Activated CD4-positive, alpha-beta T cell treated with anti-CD3 and anti-CD28 coated beads for 36 hours (primary cell): ENCODE measurements around the gene KREMEN1. TPM values are rescaled to one million over a fixed set of nuclear protein-coding genes. Genes with fewer than 3 reads are reported as not detected.

Source experiments
- ATAC-seq: fragments of 200-7000 bp; cut with Tn5 transposase; one replicate; pipeline ENCODE4 v1.10.0; 2021; ENCODE audit warnings: mild to moderate bottlenecking, moderate library complexity
- CTCF ChIA-PET: fragments of 350-600 bp; sonication (Branson Sonifier 250); formaldehyde crosslinking; loops from one replicate; lab custom pipeline; 2021; ENCODE audit warnings: antibody characterized with exemption; lab: Charles Lee
- POLR2A ChIA-PET: fragments of 350-600 bp; sonication (Branson Sonifier 250); formaldehyde crosslinking; loops from one replicate; lab custom pipeline; 2021; ENCODE audit warnings: antibody characterized with exemption, inconsistent platforms; lab: Charles Lee
- DNase-seq: peaks from one replicate; pipeline ENCODE4 v3.0.0-alpha.2; 2020
- H3K27ac Mint-ChIP-seq: one replicate; pipeline ENCODE4 v1.8.0; 2021; ENCODE audit warnings: mixed read lengths
- H3K27me3 Mint-ChIP-seq: one replicate; pipeline ENCODE4 v1.8.0; 2021; ENCODE audit warnings: mixed read lengths
- H3K36me3 Mint-ChIP-seq: one replicate; pipeline ENCODE4 v1.8.0; 2021; ENCODE audit warnings: low read depth, mixed read lengths
- H3K4me1 Mint-ChIP-seq: one replicate; pipeline ENCODE4 v1.8.0; 2021; ENCODE audit warnings: mixed read lengths
- H3K4me3 Mint-ChIP-seq: one replicate; pipeline ENCODE4 v1.8.0; 2021; ENCODE audit warnings: mild to moderate bottlenecking, moderate library complexity, mixed read lengths
- H3K9me3 Mint-ChIP-seq: one replicate; pipeline ENCODE4 v1.8.0; 2021; ENCODE audit warnings: low read depth, mixed read lengths
- intact Hi-C, 2 experiments: fragments of 100-400 bp; cut with DNase I in 1 of 2; cut with micrococcal nuclease in 1 of 2; formaldehyde crosslinking; loops; one replicate each; pipeline versions ENCODE4 v1.14.2 to v1.15.1; 2022 to 2024; cut with DNase I, micrococcal nuclease
- total RNA-seq, 2 experiments: library from RNA; stranded (reverse); gene quantifications; one replicate each; pipeline ENCODE4 v1.2.3, GENCODE V29; 2021

KREMEN1 gene
- total RNA-seq, 2 experiments from 2014 or later: 0.11 to 0.30 TPM

DNA sequence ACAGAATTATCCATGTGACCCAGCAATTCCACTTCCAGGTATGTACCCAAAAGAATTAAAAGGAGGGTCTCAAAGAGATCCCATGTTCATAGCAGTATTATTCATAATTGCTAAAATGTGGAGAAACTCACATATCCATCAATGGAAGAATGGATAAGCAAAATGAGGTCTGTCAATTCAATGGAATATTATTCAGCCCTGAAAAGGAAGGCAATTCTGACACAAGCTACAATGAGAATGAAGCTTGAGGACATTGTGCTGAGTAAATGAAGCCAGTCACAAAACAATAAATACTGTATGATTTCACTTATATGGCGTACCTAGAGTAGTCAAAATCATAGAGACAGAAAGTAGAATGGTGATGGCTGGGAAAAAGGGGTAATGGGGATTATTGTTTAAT is 113.5 kb downstream of the KREMEN1 start:
- ChIA-PET CTCF (no interaction called here), POLR2A (no interaction called here)
- Mint-ChIP-seq H3K4me1 (no peaks in the 10 kb centered on the region), H3K27me3 (peaks cover 2% of the 10 kb centered on the region), H3K9me3 (no peaks in the 10 kb centered on the region), H3K4me3 (no peak overlapping the region), H3K36me3 (no peaks in the 10 kb centered on the region), H3K27ac (no peak overlapping the region)
- DNase-seq: no peak
- intact Hi-C loops: no loop called here
- ATAC-seq: no peak

DNA sequence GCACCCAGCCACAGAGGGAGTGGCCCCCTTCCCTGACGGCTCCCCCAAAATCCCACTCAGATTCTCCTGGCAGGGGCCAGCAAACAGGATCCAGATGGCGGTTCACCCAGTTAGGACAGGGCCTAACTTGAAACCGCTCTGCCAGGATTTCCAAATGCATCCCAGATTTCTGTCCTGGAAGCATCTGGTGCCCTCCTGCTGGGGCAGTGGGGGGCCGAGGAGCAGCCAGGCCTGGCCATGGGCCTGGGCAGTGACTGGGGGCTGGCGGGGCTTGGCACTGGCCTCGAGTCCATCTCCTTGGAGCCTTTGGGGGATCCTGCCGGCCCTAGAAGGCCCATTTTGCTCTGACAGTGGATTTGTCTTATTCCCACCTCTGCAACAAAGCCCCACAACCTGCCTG is 115.0 kb downstream of the KREMEN1 start:
- intact Hi-C loops: no loop called here
- ATAC-seq: no peak
- Mint-ChIP-seq H3K4me3 (no peak overlapping the region), H3K9me3 (no peaks in the 10 kb centered on the region), H3K27ac (no peak overlapping the region), H3K4me1 (no peaks in the 10 kb centered on the region), H3K36me3 (no peaks in the 10 kb centered on the region), H3K27me3 (peaks cover 2% of the 10 kb centered on the region)
- CTCF ChIA-PET: no interaction called here
- no peak for DNase-seq
- POLR2A ChIA-PET: no interaction called here

DNA sequence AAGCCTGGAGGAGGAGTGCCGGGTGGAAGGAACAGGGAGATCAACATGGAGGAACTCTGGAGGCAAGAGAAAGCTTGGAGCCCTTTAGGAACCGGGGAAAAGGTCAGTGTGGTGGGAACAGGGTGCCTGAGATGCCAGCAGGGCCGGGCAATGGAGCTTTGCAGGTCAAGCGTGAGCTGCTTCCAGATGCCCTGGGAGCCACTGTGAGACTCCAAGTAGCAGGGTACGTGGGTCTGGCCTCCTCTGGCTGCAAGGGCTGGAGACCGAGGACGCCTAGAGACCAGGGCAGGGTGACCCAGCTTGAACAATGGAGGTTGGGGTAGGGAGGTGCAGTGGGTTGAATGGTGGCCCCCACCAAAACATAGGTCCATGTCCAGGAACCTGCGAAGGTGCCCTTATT is 117.2 kb downstream of the KREMEN1 start:
- intact Hi-C loops: no loop called here
- ChIA-PET CTCF (no interaction called here), POLR2A (no interaction called here)
- H3K4me1 Mint-ChIP-seq: no peaks in the 10 kb centered on the region
- H3K27me3 Mint-ChIP-seq: peaks cover 2% of the 10 kb centered on the region
- no peak for ATAC-seq
- no peak overlapping the region for H3K4me3 Mint-ChIP-seq
- peaks cover 1% of the 10 kb centered on the region for H3K9me3 Mint-ChIP-seq
- H3K36me3 Mint-ChIP-seq: no peaks in the 10 kb centered on the region
- DNase-seq: no peak
- H3K27ac Mint-ChIP-seq: no peak overlapping the region

DNA sequence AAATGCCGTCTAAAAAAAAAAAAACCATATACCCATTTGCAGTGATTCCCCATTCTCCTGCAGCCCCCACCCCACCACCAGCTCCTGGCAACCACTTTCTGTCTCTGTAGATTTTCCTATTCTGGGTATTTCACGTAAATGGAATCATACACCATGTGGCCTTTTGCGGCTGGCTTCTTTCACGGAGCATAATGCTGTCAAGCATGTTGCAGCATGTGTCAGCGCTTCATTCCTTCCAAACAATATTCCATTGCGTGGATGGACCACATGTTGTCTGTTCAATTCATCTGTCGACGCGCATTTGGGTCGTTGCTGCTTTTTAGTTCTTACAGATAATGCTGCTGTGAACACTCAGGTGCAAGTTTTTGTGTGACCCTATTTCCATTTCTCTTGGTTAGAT is 118.1 kb downstream of the KREMEN1 start:
- Mint-ChIP-seq H3K27ac (no peak overlapping the region), H3K36me3 (no peaks in the 10 kb centered on the region), H3K4me1 (no peaks in the 10 kb centered on the region), H3K9me3 (peaks cover 2% of the 10 kb centered on the region), H3K27me3 (peaks cover 2% of the 10 kb centered on the region), H3K4me3 (no peak overlapping the region)
- ATAC-seq (no peak), DNase-seq (no peak)
- POLR2A ChIA-PET: no interaction called here
- CTCF ChIA-PET: no interaction called here
- intact Hi-C loops: no loop called here

DNA sequence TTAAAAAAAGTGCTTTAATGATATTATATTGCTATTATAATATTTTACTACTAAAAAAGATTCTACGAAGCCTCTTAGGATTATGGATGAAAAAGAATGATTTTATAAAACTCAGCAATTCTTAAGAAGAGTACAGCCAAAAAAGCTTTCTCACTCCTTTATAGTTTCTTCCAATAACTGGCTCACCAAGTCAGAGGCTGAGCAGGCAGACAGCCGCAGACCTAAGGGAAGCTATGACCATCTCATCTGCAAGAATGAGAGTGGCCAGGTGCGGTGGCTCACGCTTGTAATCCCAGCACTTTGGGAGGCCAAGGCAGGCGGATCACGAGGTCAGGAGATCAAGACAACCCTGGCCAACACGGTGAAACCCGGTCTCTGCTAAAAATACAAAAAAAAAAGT is 120.2 kb downstream of the KREMEN1 start:
- ATAC-seq: no peak

DNA sequence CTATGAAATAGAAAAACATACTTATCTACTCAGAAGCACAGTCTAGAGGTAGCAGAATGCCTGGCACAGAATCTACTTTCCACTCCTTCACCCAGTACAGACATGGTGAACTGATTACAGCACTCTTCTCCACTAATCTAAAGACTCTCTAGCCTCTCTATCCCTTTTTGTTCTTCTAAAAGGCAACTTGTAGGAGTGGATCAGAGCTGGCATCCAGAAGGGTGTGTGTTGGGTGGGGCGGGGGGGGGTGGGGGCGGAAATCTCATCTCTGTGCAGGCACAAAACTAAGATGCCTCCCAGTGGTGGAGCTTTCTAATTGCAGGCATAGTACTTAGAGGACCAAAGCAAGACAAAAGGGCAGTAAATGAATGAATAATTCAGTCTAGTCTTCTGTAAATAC is 121.3 kb downstream of the KREMEN1 start:
- Mint-ChIP-seq H3K9me3 (peaks cover 2% of the 10 kb centered on the region), H3K4me1 (no peaks in the 10 kb centered on the region), H3K36me3 (no peaks in the 10 kb centered on the region), H3K4me3 (no peak overlapping the region), H3K27ac (no peak overlapping the region), H3K27me3 (peaks cover 1% of the 10 kb centered on the region)
- ChIA-PET POLR2A (no interaction called here), CTCF (interaction anchor here (1.0 kb wide), 1 partner anchor 26 kb away, joined by 3 read pairs; no protein-coding TSS in a partner anchor)
- intact Hi-C loops: no loop called here
- DNase-seq (no peak), ATAC-seq (no peak)

More for the DNA sequence above, 120.2 kb downstream of the KREMEN1 start:
- H3K4me3 Mint-ChIP-seq: no peak overlapping the region
- ChIA-PET POLR2A (interaction anchor here (0.7 kb wide), 1 partner anchor 68 kb away, joined by 3 read pairs; no protein-coding TSS in a partner anchor), CTCF (interaction anchor here (1.0 kb wide), 1 partner anchor 27 kb away, joined by 3 read pairs; no protein-coding TSS in a partner anchor)
- peaks cover 2% of the 10 kb centered on the region for H3K9me3 Mint-ChIP-seq
- DNase-seq: no peak
- intact Hi-C loops: no loop called here
- no peaks in the 10 kb centered on the region for H3K36me3 Mint-ChIP-seq
- no peaks in the 10 kb centered on the region for H3K27me3 Mint-ChIP-seq
- H3K27ac Mint-ChIP-seq: no peak overlapping the region
- no peaks in the 10 kb centered on the region for H3K4me1 Mint-ChIP-seq

DNA sequence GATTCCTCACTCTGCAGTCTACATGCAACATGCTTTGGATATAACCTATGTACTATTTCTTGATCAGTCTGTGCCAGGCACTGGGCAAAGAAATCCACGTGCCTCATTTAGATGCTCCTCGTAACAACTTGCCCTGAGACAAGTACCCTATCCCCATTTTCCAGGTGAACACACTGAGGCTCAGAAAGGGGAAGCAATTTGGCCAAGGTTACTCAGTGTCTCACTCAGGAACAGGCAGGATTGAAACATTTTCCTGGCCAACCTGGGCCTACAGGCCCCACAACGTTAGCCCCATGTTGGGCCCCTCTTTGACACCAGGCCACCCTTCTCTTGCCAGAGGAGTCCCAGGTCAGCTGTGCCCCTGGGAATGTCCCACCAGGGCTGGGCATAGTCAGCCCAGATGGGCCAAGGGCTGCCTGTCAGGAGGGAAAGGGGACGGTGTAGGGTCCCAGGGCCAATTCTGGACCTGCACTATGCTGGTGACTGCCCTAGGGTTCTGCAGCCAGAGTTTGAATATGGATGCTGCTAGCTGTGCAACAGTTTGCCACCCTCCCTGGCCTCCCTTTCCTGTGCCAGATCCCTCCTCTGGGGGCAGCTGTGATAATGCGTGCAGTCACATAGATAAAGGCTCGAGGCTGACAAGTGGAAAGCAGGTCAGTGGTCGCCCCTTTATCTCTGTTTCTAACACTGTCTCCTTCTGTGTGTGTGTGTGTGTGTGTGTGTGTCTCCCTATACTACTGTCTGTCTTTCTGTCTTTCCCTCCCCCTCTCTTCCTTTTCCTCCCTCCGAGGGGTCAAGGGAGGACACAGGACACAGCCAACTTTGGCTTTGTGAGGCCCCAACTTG is 122.5 kb downstream of the KREMEN1 start:
- H3K4me3 Mint-ChIP-seq: no peak overlapping the region
- no peaks in the 10 kb centered on the region for H3K4me1 Mint-ChIP-seq
- no peak for DNase-seq
- H3K36me3 Mint-ChIP-seq: no peaks in the 10 kb centered on the region
- CTCF ChIA-PET: no interaction called here
- intact Hi-C loops: no loop called here
- POLR2A ChIA-PET: no interaction called here
- peaks cover 7% of the 10 kb centered on the region for H3K27me3 Mint-ChIP-seq
- H3K9me3 Mint-ChIP-seq: peaks cover 2% of the 10 kb centered on the region
- no peak overlapping the region for H3K27ac Mint-ChIP-seq
- no peak for ATAC-seq

DNA sequence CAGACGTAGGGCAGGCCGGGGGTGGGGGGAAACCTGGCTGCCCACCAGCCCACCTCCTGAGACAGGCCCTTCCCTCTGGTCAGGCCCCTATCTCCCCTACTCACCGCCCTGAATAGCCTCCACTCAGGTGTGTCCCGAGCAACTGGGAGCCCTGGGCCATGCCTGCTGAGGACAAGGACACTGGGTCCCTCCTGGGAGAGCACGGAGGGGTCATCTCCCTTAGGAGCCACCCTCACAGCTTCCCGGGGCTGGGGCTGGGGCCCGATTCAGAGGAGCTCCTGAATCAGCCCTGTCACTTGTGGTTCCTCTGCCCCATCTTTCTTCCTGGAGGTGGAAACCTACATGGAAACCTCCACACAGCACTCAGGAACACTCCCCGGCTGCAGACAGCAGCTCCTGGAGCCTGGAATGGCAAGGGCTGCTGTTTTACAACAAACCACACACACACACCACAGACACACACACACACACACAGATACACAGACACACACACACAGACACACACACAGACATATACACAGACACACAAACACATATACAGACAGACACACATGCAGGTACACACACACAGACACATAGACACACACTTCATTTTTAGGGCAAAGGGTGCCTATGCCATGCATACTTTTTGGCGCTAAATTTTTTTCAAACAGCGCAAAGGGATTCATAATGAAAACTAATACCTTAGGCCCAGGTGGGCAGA is 123.3 kb downstream of the KREMEN1 start:
- Mint-ChIP-seq H3K9me3 (peaks cover 2% of the 10 kb centered on the region), H3K36me3 (no peaks in the 10 kb centered on the region), H3K4me3 (no peak overlapping the region), H3K27ac (no peak overlapping the region), H3K4me1 (no peaks in the 10 kb centered on the region), H3K27me3 (peaks cover 9% of the 10 kb centered on the region)
- intact Hi-C loops: no loop called here
- ChIA-PET CTCF (interaction anchor here (0.9 kb wide), 1 partner anchor 30 kb away, joined by 3 read pairs; no protein-coding TSS in a partner anchor), POLR2A (no interaction called here)
- ATAC-seq: no peak
- no peak for DNase-seq

DNA sequence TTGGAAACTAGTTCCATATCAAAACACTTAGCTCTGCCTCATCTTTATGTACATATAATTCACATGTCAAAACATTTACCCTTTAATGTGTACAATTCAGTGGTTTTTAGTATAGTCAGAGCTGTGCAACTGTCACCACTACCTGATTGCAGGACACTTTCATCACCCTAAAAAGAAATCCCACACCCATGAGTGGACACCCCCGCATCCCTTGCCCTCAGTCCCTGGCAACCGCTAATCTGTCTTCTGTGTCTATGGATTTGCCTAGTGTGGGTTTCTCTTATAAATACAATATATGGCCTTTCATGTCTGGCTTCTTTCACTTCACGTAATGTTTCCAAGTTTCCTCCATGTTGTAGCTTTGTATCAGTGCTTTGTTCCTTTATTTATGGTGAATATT is 124.3 kb downstream of the KREMEN1 start:
- ChIA-PET CTCF (interaction anchor here (0.8 to 1.8 kb wide), 5 partner anchors 22 to 79 kb away, joined by 3 to 7 read pairs (median 3); no protein-coding TSS in a partner anchor), POLR2A (no interaction called here)
- Mint-ChIP-seq H3K4me1 (peaks cover 1% of the 10 kb centered on the region), H3K4me3 (no peak overlapping the region), H3K27ac (no peak overlapping the region), H3K27me3 (peaks cover 12% of the 10 kb centered on the region), H3K9me3 (peaks cover 2% of the 10 kb centered on the region), H3K36me3 (no peaks in the 10 kb centered on the region)
- DNase-seq (no peak), ATAC-seq (no peak)
- intact Hi-C loops: no loop called here

DNA sequence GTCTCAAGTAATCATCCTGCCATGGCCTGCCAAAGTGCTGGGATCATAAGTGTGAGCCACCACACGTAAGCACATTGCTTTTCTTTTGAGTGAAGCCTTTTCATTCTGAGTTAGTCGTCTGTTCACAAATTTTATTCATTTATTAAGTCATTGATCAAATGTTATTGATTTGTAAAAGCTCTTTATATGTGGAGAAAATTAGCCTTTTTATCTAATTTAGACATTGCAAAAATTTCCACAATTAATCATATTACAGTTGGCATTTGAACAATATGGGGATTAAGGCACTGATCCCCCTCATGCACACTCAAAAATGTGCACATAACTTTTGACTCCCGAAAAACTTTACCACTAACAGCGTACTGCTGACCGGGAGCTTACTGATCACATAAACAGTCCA is 125.4 kb downstream of the KREMEN1 start:
- intact Hi-C loops: no loop called here
- H3K27me3 Mint-ChIP-seq: peaks cover 12% of the 10 kb centered on the region
- no peak overlapping the region for H3K4me3 Mint-ChIP-seq
- ChIA-PET POLR2A (no interaction called here), CTCF (interaction anchor here (0.6 to 1.8 kb wide), 3 partner anchors 45 to 391 kb away, joined by 4 to 7 read pairs (median 4); no protein-coding TSS in a partner anchor)
- H3K36me3 Mint-ChIP-seq: no peaks in the 10 kb centered on the region
- DNase-seq (no peak), ATAC-seq (no peak)
- H3K27ac Mint-ChIP-seq: no peak overlapping the region
- peaks cover 2% of the 10 kb centered on the region for H3K9me3 Mint-ChIP-seq
- peaks cover 12% of the 10 kb centered on the region for H3K4me1 Mint-ChIP-seq

DNA sequence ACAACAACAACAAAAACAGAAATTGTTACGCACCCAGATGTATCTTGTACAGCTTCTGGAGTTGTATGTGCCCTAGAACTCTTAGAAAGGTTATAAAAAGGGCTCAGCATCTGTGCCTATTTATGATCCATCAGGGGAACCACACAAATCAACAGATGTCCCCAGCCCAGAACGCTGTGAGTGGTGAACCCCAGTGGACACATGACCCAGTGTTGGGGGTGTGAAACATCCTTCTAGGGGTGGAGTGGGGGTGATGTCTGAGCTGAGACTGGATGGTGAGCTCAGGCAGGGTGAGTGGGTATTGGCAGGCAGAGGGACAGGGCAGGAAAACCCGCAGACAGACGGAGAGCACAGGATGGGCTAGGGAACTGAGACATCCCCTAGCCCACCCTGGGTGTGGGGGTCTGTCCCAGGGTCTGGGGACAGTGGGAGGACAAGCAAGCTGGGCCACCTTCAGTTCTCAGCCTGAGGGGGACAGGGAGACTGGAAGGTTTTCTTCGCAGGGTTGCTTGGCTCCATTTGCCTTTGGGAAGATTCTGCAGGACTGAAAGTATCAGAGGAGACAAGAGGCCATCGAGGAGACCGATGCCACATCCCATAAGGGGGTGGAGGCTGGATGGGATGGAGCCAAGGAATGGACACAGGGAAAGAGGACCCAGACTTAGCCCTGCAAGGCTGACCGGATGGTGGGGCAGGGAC is 127.0 kb downstream of the KREMEN1 start:
- Mint-ChIP-seq H3K9me3 (peaks cover 2% of the 10 kb centered on the region), H3K36me3 (no peaks in the 10 kb centered on the region), H3K4me3 (no peak overlapping the region), H3K27ac (no peak overlapping the region), H3K27me3 (peaks cover 17% of the 10 kb centered on the region), H3K4me1 (peaks cover 14% of the 10 kb centered on the region)
- no peak for ATAC-seq
- CTCF ChIA-PET: no interaction called here
- intact Hi-C loops: loop anchor here in 1 of 2 experiments (5.0 kb wide), 1 partner anchor 42 kb away; no protein-coding TSS in a partner anchor
- no peak for DNase-seq
- POLR2A ChIA-PET: no interaction called here
